HK-2 (cell line): ENCODE results near the gene SUSD3.
A peak's percentile ranks its signal among the peaks of the same experiment; 100 is the strongest.

Experiments
- DNase-seq: peaks from one replicate; pipeline ENCODE4 v3.0.0-alpha.2; 2018; ENCODE audit not compliant: unreplicated experiment

Gene SUSD3

DNA sequence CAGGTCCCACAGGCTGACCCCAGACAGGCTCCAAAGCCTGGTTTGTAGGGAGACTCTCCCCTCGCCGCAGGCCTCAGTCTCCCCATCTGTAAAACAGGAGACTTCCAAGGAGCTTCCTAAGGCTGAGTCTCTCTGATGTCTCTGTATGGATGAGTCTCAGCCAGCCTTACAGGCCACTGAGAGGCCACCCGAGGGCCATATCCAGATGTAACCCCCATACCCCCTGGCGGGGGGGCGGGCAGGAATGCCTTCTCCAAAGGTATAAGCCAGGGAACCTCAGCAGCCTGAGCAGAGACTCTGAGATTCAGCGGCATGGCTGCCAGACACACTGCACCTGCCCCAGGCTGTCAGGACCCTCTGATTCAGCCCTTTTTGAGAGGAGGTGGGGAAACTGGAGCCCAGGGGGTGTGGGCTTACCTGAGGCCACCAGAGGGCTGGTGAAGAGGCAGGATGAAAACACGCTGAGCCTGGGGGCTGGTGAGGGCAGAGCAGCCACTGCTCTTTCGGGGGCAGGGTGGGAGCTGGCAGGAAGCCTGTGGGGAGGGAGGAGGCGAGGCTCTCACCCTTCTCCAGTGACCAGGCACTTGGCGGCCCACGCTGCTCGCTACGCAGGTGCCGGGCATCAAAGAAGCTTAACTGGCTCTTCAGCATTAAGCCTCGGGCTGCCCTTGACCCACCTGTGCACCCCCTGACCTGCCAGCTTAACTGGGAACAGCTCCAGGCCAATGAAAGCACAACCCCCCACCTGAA, 5.5 kb upstream of the SUSD3 start:
- no peak for DNase-seq

DNA sequence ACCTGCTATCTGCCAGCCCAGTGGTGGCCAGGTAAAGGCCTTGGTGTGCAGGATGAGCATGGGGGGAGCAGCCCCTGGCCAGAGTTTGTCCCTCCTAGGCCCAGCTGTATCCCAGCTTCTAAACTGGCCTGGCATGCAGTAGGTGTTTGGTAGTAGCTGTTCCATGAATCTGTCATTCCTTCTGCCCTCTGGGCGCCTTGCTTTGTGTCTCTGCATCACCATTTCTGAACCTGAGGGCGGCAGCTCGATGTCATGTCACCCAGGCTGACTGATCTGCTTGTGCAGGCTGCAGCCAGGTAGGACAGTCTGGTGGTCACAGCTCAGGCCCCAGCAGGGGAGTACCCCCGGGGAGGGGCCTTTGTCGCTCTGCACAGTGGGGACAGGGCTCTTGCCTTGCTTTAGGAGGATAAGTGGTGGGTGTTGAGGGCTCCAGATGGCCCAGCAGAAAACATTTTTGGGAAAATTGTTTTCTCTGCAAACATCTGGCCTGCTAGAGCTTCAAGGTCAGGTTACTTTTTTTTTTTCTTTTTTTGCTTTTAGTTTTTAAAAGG, 4.6 kb upstream of the SUSD3 start:
- DNase-seq: no peak

DNA sequence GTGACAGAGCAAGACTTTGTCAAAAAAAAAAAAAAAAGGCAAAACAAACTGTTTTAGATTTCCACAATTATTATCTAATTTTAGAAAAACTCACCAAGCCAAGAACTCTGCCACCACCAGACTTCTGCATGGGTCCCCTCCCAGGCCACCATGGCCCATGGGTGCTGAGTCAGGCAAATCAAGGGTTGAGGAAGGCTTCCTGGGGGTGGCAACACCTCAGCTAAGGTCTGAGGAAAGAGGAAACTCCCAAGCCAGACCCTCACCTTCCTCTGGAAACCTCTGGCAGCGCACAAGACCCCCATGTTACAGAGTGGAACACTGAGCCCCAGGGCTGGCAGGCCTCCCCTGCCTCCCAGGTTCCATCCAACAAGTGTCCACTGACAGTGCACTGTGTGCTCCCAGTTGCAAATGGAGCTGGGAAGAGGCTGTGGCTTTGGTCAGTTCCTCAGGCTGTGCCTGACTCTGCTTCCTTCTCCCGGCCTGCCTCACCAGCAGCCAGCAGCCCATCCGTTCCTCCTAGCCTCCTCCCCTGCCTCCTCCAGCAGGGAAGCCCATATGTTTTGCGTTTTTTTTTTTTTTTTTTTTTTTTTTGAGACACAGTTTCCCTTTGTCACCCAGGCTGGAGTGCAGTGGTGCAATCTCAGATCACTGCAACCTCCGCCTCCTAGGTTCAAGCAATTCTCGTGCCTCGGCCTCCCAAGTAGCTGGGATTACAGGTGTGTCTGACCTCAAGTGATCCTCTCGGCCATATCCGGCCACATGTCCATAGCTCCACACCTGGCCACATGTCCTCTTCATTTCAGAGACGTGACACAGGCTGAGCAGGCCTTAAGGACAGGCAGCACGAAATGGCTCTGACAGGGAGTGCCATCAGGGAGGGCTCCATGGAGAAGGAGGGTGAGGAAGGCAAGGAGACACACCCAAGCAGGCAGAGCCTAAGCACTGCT, 3.5 kb upstream of the SUSD3 start:
- no peak for DNase-seq

DNA sequence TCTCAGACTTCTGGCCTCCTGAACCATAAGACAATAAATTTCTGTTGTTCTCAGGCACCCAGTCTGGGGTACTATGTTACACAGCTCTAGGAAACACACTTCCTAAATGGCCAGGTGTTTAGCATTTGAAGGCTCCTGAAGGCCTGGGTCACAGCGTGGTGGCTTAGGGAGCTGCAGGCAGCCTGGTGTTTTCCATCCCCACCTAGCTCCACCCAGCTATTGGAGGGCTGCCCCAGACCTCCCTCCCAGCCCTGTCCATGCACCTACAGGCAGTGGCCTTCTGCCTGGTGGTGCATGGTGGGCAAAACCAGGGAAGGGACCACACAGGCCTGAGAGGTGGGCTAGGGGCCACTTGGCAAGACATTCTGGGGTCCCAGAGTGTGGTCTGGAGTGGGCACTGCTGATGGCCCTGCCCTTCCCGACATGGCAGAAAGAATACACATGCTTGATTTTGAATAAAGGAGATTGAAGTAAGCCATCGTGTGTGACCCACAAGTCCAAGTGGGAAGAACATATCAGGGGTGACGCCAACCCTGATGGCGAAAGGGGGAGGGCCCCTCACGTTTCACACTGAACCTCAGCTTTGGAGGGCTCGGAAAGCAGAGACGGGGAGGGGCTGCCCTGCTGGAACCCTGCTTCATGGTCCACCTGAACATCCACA, 1.3 kb upstream of the SUSD3 start:
- no peak for DNase-seq

DNA sequence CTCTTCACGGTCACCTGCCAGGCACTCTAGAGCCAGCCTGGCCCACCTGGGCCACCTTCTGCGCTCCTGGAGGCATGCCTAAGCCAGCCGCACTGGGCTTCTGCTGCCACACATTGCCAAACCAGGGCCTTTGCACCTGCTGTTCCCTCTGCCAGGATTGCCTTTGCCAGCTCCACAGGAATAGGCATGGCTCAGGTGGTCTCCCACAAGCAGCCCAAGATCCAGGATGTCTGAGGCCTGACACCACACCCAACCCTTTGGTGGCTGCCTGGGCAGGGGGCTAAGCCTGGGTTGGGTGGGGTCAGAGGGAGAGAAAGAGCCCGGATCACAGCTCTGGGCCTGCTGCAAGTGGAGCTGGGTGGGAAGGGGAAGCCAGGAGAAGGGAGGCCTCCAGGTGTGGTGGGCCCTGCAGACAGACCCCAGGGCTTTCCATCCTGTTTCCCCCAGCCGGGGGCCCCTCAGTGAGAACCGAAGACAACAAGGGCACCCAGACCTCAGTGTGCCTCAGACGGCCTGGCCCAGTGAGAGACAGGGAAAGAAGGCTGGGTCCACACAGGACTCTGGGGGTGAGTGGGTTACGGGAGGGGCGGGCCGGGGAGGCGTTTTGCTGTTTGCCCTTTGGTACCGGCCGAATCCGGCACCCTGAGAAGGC, 672 bp upstream of the SUSD3 start:
- DNase-seq: no peak

DNA sequence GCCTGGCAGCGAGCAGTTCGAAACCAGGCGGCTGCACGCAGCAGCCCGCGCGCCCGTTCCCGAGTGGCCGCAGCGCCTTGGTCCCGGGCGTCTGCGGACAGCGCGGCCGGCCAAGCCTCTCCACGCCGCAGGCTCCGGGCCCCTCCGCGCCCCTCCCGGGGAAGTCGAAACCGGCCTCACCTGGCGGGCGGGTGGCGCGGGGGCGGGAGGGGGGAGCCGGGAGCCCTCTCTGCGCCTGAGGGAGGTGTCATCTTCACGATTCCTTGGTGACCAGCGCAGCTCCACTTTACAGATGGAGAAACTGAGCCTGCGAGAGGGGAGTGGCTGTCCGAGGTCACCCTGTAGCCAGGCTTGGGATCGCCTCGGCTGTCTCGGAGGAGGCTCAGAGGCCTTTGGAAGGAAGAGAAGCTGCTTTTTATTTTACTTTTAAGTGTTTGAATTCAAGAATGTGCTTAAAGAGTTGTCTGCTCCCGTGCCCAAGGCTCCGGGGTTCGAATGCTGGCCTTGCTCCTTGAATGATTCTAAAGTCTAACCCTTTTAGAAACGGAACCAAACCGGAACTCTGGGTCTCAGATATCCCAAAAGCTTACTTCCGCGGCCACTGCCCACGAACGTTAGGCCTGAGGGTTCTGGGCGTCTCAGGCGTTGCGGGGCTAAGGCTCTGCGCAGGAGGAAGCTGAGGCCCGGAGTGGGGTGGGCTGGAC, 662 bp downstream of the SUSD3 start:
- no peak for DNase-seq

DNA sequence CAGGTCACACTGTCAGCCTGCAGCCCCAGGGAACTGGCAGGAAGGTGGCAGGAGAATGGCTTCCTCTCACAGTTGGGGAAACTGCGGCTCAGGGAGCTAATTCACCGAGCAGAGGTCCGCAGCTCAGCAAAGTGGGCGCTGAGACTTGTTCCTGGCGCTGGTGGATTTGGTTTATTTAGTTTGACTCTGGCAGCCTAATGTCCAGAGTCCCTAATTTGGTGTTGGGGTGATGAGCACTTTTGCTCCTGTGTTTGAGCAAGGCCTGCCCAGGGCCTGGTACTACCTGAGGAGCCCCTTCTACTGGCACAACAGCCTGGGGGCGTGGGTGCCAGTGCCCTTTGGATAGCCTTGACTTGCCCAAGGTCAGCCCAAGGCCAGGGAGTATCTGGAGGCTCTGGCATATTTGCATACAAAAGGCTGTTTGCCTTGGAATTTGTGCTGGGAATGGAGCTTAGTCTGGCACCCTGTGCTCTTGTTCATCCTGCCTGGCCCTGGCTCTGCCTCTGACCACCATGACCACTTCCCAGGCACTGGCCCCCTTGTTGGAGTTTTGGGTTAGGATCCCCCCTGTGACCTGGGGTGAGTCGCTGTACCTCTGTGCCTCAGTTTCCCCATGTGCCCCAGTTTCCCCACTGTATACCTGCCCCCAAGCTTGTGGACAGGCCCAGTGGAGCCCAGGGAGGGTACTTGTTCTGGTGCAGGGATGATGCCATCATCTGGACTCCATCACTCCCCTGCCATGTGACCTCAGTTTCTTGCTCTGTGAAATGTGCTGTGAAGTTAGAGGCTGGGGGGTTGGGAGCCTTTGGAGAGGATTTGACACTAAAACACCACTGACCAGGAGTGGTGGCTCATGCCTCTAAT, 1.4 kb downstream of the SUSD3 start:
- DNase-seq: no peak

DNA sequence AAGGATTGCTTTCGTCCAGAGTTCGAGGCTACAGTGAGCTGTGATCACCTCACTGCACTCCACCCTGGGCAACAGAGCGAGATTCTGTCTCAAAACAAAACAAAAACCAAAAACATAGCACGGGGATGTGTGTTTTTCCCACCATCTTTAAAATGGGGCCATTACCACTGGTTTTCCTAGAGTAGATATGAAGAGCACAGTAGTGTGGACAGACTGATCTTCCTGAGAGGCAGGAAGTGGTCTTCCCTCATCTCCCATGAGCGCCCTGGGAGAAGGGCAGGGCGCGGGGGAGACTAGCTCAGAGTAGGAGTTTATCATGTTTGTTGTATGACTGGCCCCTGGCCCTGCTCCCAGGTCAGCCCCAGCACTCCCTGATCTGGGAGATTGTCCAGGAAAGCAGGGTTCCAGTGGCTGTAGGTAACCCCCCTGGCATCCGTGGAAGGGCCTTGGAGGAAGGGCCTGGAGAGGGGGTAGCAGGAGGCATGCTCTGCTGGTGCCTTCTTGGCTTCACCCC, 2.3 kb downstream of the SUSD3 start:
- no peak for DNase-seq

DNA sequence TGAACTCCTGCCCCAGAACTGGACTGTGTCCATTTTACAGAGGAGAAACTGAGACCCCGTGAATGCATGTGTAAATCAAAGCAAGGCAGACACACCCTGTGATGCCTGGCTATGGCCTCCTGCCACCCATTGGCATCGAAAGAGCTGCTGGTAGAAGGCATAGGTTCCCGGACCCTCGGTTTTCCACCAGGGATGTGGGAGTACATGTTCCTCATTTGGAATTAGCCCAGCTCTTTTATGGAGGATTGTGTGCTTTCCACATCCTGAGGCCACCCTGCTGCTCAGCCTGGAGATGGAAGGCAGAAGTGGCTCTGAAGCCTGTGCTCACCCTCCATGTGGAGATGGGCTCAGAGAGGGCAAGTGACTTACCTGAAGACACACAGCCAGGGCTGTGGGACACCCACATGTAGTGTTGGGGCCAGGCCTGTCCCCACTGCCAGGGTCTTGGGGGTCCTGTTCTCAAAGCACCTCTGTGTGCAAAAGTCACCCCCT, 2.8 kb downstream of the SUSD3 start:
- no peak for DNase-seq

DNA sequence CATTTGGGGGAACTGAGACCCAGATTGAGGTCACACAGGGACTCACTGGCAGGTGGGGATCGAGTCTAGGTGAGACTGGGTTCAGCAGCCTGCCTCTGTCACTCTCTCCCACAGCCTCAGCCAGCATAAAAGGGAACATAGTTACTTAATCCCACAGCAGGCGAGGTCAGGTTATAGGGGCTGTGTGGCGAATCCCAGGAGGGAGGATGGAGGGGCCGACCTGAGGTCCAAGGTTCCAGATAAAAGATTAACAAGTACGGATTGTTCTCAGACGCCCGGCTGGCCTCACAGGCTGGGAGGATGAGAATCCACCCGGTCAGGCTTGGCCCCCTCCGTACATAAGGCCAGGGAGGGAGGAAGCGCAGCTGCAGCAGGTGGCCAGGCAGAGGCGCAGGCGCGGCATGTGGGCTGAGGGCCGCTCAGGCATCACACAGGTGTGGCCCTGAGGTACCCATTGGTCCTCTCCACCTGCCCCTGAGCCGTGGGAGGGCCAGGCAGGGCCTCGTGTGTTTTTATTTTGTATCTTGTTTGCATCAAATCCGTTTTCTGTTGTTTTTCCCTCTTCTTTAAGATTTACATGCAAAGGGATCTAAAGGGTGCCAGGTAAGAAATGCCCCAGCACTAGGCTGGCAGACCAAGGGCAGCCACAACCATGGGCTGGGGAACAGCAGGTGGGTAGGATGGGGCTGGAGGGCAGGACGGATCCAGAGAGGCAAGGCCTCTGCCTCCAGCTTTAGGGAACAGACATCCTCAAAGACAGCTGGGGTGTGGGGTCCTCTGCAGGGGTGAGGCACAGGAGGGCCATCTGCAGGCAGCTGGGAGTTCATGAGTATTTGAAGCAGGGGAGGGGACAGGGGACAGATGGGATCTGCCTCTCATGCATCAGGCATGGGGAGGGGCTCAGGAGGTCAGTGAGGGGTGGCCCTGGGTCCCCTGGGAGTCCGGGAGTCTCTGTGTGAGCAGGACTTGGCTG, 3.6 kb downstream of the SUSD3 start:
- DNase-seq: no peak

DNA sequence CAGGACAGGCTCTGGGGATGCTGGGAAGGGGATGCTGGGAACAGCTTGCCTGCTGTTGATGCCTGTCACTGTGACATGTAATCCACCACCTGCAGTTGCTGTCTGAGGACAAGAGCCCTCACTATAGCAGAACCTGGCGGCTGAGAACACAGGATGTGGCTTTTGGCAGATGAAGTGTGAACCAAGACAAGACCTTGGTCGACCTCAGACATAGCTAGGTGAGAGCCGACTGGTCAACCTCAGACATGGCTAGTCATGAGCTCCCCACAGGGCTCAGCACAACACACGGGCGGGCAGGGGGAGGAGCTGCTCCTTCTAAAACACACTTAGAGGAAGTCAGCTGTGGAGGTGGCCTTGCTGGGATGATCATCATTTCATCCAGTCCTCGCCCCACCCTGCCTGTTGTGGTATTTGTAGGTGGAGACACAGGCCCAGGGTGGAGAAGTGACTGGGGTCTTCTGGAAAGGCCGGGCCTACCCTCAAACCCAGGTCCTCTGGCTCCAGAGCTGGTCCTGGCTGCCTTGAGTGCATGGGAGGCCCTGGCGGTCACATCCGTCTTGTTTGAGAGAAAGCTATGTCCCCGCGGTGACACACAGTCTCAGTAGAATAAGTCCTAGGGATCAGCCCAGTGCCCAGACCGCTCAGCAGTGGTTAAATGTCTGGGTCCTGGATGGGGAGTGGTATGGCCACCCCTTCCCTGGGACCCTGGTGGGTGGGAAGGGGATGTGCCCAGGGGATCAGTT, 6.1 kb downstream of the SUSD3 start:
- peak; percentile 17 for DNase-seq

DNA sequence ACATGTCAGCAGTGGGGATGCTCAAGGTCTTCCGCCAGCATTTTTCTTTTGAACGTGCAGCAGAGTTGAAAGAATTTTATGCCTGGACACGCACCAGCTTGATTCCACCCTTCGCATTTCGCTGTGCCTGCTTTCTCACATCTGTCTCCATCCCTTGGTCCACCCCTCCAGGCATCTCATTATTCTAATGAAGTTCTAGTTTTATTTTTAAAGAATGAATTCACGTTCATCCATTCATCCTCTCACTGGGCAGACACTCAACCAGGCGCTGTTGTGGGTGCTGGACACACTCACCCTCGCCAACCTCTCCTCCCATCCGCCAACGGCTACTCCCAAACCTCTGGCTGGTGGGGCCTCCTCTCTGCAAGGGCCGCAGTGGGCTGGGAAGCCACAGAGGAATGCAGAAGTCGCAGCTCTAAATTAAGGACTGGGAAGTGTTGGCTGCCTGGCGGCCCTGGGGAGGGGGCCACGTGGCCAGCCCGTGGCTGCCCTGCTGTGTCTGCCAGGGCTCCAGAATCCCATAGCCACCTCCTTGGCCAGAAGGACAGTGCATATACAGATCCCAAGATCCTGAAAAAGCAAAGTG, 6.7 kb downstream of the SUSD3 start:
- DNase-seq: no peak

DNA sequence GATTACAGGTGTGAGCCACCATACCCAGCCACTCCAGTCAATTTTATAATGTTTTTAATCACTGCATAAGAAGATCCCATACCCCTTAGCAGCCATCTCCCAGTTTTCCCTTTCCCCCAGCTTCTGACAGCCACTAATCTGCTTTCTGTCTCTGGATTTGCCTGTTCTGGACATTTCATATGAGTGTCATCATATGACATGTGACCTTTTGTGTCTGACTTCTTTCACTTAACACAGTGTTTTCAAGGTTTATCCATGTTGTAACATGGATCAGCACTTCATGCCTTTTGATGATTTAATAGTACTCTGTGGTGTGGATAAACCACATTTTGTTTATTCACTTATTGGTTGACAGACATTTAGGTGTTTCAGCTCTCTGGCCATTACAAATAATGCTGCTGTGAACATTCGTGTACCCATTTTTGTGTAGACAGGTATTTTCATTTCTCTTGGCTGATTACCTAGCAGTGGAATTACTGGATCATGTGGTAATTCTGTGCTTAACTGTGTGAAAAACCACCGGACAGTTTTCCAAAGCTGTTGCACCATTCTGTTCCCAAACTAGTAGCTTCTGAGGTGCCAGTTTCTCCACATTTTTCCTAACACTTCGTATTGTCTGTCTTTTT, 8.6 kb downstream of the SUSD3 start:
- no peak for DNase-seq

DNA sequence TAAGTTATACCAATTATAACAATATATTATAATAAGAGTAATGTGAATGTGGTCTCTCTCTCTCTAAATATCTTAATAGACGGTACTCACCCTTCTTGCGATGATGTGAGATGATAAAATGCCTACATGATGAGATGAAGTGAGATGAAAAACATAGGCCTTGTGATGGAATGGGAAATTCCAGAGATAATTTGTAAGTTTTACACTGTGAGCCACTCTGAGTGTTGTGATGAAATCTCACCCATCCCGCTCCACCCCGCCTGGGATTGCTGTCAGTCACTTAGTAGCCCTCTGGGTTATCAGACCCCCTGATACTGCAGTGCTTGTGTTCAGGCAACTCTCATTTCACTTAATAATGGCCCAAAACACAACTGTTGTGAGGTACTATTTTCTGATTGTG, 10.5 kb downstream of the SUSD3 start:
- no peak for DNase-seq

DNA sequence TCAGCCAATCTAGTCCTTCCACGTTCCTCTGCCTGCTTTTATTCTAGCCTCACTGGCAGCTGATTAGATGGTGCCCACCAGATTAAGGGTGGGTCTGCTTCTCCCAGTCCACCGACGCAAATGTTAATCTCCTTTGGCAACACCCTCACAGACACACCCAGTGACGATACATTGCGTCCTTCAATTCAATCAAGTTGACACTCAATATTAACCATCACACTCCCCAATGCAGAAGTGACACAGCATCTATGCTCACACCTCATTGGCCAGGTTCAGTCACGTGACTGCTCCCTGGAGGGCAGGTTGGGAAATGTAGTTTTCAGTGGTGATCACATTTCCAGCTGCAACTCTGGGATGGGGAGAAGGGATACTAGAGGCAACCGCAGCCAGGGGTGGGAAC, 13.0 kb downstream of the SUSD3 start:
- no peak for DNase-seq

DNA sequence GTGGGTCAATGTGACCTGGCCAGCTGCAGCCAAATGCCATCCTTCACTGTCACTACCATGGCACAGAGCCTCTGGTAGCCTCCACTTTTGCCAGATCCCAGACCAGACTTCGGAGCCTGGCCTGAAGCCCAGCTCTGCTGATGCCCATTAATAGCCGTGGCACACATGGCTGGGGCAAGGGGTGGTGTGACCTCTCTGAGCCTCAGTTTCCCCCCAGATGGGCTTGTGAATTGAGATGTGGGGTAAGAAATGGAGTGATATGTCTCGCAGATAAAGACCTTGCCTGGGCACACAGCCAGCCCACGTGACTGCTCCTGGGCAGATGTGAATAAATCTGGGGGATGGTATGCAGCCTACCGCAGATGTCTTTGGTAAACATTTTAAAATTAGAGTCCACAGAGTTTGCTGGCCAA, 13.9 kb downstream of the SUSD3 start:
- no peak for DNase-seq
